Measurements from ENCODE around the gene SMIM15. TPM values are rescaled to one million over a fixed set of nuclear protein-coding genes. Genes with fewer than 3 reads are reported as not detected.

SMIM15 gene
- total and polyA plus RNA-seq, 2 of the 4 experiments (the other 2 are of a cell fraction): 49.7 to 94.3 TPM

GRCh38 chr5:61151893-61152292, 10.4 kb downstream of the SMIM15 start:
- Histone ChIP-seq H2BK20ac (ENCODE audit: low read depth, low read length) (no peak overlapping the region), H3K79me1 (ENCODE audit: low read depth in 1 of 2, low read length in 2 of 2) (peaks cover 7 to 13% of the 10 kb centered on the region in 2 experiments; a peak in 3 of 4 replicates), H3K23ac (ENCODE audit: low read depth, low read length) (no peak overlapping the region), H3K56ac (ENCODE audit: extremely low read depth, insufficient read depth, low read length) (no peak overlapping the region), H3K18ac (ENCODE audit: low read depth, low read length) (no peak overlapping the region), H3K9ac (ENCODE audit: low read depth, low read length) (no peak overlapping the region), H2BK120ac (ENCODE audit: low read depth, low read length) (no peak overlapping the region), H2BK15ac (ENCODE audit: low read depth, low read length) (no peak overlapping the region), H3K4me3 (ENCODE audit: insufficient read depth, low read depth, low read length) (no peak overlapping the region), H2AK5ac (ENCODE audit: low read depth, low read length) (no peak overlapping the region), H4K91ac (ENCODE audit: insufficient read depth, low read depth, low read length) (no peak overlapping the region), H3K36me3 (ENCODE audit: control insufficient read depth, insufficient read depth, low read length) (peaks cover 5% of the 10 kb centered on the region; the same call in 1 of the 2 replicates), H3K27me3 (ENCODE audit: control insufficient read depth, insufficient read depth, low read length) (no peaks in the 10 kb centered on the region), H4K20me1 (ENCODE audit: insufficient read depth, low read length) (no peaks in the 10 kb centered on the region), H2AK9ac (replicated peaks; ENCODE audit: low read depth, low read length, poor library complexity) (no peak overlapping the region), H3K27ac (ENCODE audit: insufficient read depth, low read length) (no peak overlapping the region), H3K9me1 (ENCODE audit: insufficient read depth, low read length) (no peaks in the 10 kb centered on the region; the same call in 1 of the 2 replicates), H4K8ac (ENCODE audit: low read depth in 2 of 2, low read length in 2 of 2) (no peak overlapping the region), H3K4me1 (ENCODE audit: control insufficient read depth, insufficient read depth, low read length) (peaks cover 5% of the 10 kb centered on the region; the same call in 1 of the 2 replicates), H3K4ac (ENCODE audit: low read depth, low read length) (no peak overlapping the region), H2AFZ (replicated peaks; ENCODE audit: low read length, poor library complexity) (no peak overlapping the region), H3K4me2 (ENCODE audit: low read depth, low read length) (no peak overlapping the region), H3K9me3 (ENCODE audit: control insufficient read depth, insufficient read depth, low read length) (no peaks in the 10 kb centered on the region), H2BK5ac (ENCODE audit: low read depth, low read length, poor library complexity, severe bottlenecking) (no peak overlapping the region), H4K5ac (ENCODE audit: low read depth, low read length) (no peak overlapping the region), H3K14ac (replicated peaks; ENCODE audit: low read depth, low read length) (no peak overlapping the region)
- BruUV-seq (replicated peaks): no TSS peak
- no CpG with 5 or more reads among the region's 2 CpGs for whole genome bisulfite sequencing, 2 experiments (ENCODE audit: extremely low coverage in 2 of 2, insufficient read length in 1 of 2)
- dilution Hi-C loops (cut with HindIII; ENCODE audit: low sequenced_read_pairs, unreplicated experiment) (no loop called here), intact Hi-C loops (cut with micrococcal nuclease) (no loop called here), in situ Hi-C loops (cut with MboI; ENCODE audit: low sequenced_read_pairs) (loop anchor here (25.0 kb wide), 1 partner anchor 465 kb away; no protein-coding TSS in a partner anchor)
- ATAC-seq (ENCODE audit: low read depth) (no peak), DNase-seq (no peak)
- TF ChIP-seq RAD21 (IDR thresholded peaks at IDR 0.05; ENCODE audit: low read length) (no peak), RFX5 (IDR thresholded peaks at IDR 0.05; ENCODE audit: low read depth, low read length) (no peak), CTCF (conservative IDR thresholded peaks at IDR 0.05; ENCODE audit: low read depth, low read length) (no peak), USF2 (IDR thresholded peaks at IDR 0.05; ENCODE audit: low read depth, low read length) (no peak), NFE2L2 (IDR thresholded peaks at IDR 0.05; ENCODE audit: low read depth, low read length) (no peak), POLR2A (IDR thresholded peaks at IDR 0.05; ENCODE audit: low read depth, low read length) (no peak), MXI1 (IDR thresholded peaks at IDR 0.05; ENCODE audit: borderline replicate concordance, low read depth, low read length) (no peak), FOS (IDR thresholded peaks at IDR 0.05; ENCODE audit: low read depth, low read length) (no peak), ELK1 (IDR thresholded peaks at IDR 0.05; ENCODE audit: borderline replicate concordance, low read depth, low read length) (no peak), MAFK (IDR thresholded peaks at IDR 0.05; ENCODE audit: low read depth, low read length) (no peak), MAZ (IDR thresholded peaks at IDR 0.05; ENCODE audit: borderline replicate concordance, low read depth, low read length) (no peak), RCOR1 (IDR thresholded peaks at IDR 0.05; ENCODE audit: insufficient replicate concordance, low read length) (no peak), SMC3 (IDR thresholded peaks at IDR 0.05; ENCODE audit: low read depth, low read length) (no peak), CEBPB (IDR thresholded peaks at IDR 0.05; ENCODE audit: low read depth, low read length) (no peak), CHD1 (IDR thresholded peaks at IDR 0.05; ENCODE audit: low read depth, low read length) (no peak), BHLHE40 (IDR thresholded peaks at IDR 0.05; ENCODE audit: low read depth, low read length) (no peak)
- POLR2A ChIA-PET (ENCODE audit: unreplicated experiment): no interaction called here
- CTCF ChIA-PET: no interaction called here
